Measurements from ENCODE around the gene FRZB.

GRCh38 chr2:182906454-182906853 lies 40.0 kb upstream of the FRZB start:
- TF ChIP-seq SIN3A (IDR thresholded peaks at IDR 0.05; ENCODE audit: borderline replicate concordance, insufficient read depth, low read depth, low read length) (no peak), CTCF (IDR thresholded peaks at IDR 0.05) (no peak), REST (IDR thresholded peaks at IDR 0.05; ENCODE audit: insufficient read depth in 1 of 2, low read depth in 2 of 2, low read length in 1 of 2) (no peak)

All from Panc1 (cell line).